Neuronal stem cell (in vitro differentiated cells): ENCODE data around the gene FEM1B.

ENCODE experiments used
- DNase-seq: peaks from one replicate; pipeline ENCODE4 v3.0.0-alpha.2; 2013; ENCODE audit warnings: low spot score
- H2AFZ ChIP-seq: one replicate; pipeline ENCODE4 v1.6.1; 2013; ENCODE audit warnings: mild to moderate bottlenecking, low read length, inconsistent platforms
- H2AK5ac ChIP-seq: 2 replicates; pipeline ENCODE4 v1.6.1; 2013; ENCODE audit warnings: low read depth, mild to moderate bottlenecking, inconsistent platforms, low read length, moderate library complexity, mixed read lengths
- H2BK120ac ChIP-seq: 2 replicates; pipeline ENCODE4 v1.6.1; 2013; ENCODE audit warnings: low read depth, mild to moderate bottlenecking, inconsistent platforms, low read length, moderate library complexity, mixed read lengths
- H2BK12ac ChIP-seq: one replicate; pipeline ENCODE4 v1.6.1; 2013; ENCODE audit warnings: low read length, inconsistent platforms
- H2BK15ac ChIP-seq: 2 replicates; pipeline ENCODE4 v1.6.1; 2013; ENCODE audit warnings: mild to moderate bottlenecking, low read length, inconsistent platforms, mixed read lengths
- H2BK5ac ChIP-seq: one replicate; pipeline ENCODE4 v1.6.1; 2013; ENCODE audit warnings: inconsistent platforms, mild to moderate bottlenecking, low read length, moderate library complexity
- H3K14ac ChIP-seq: one replicate; pipeline ENCODE4 v1.6.1; 2013; ENCODE audit warnings: low read length, inconsistent platforms
- H3K18ac ChIP-seq: 2 replicates; pipeline ENCODE4 v1.6.1; 2013; ENCODE audit warnings: low read length, inconsistent platforms
- H3K23ac ChIP-seq: 2 replicates; pipeline ENCODE4 v1.6.1; 2013; ENCODE audit warnings: low read depth, mild to moderate bottlenecking, mixed read lengths, low read length, inconsistent platforms; ENCODE audit not compliant: poor library complexity
- H3K27ac ChIP-seq: replicated peaks from 3 replicates; pipeline ENCODE4 v1.5.1; 2013; ENCODE audit warnings: low read length, inconsistent platforms
- H3K27me3 ChIP-seq, 3 experiments: 2 replicates each; pipeline ENCODE4 v1.6.1; 2013; ENCODE audit warnings: low read length in 3 of 3, mild to moderate bottlenecking in 2 of 3, inconsistent platforms in 1 of 3, low read depth in 1 of 3, mixed read lengths in 1 of 3, moderate library complexity in 1 of 3; ENCODE audit not compliant: control insufficient read depth in 3 of 3, insufficient read depth in 3 of 3
- H3K36me3 ChIP-seq, 2 donors: replicated peaks in 1 of 2; 2 replicates each; pipeline ENCODE4 v1.6.1; 2013; ENCODE audit warnings: low read length in 2 of 2; ENCODE audit not compliant: control insufficient read depth in 2 of 2, insufficient read depth in 2 of 2
- H3K4ac ChIP-seq: 2 replicates; pipeline ENCODE4 v1.6.1; 2013; ENCODE audit warnings: inconsistent platforms, mild to moderate bottlenecking, low read length, moderate library complexity
- H3K4me1 ChIP-seq, 2 donors: 1 replicate in 1 of 2; 2 replicates in 1 of 2; pipeline ENCODE4 v1.6.1; 2013; ENCODE audit warnings: low read length in 2 of 2, low read depth in 1 of 2; ENCODE audit not compliant: control insufficient read depth in 2 of 2, insufficient read depth in 1 of 2
- H3K4me2 ChIP-seq: one replicate; pipeline ENCODE4 v1.6.1; 2013; ENCODE audit warnings: mild to moderate bottlenecking, low read length, inconsistent platforms; ENCODE audit not compliant: insufficient read depth, poor library complexity, severe bottlenecking
- H3K4me3 ChIP-seq, 2 donors: 2 replicates each; pipeline ENCODE4 v1.5.1; 2013; ENCODE audit warnings: low read length in 2 of 2, mild to moderate bottlenecking in 2 of 2, inconsistent platforms in 1 of 2, moderate library complexity in 1 of 2
- H3K79me1 ChIP-seq: one replicate; pipeline ENCODE4 v1.6.1; 2013; ENCODE audit warnings: low read depth, mild to moderate bottlenecking, inconsistent platforms, low read length, moderate library complexity
- H3K9ac ChIP-seq: one replicate; pipeline ENCODE4 v1.6.1; 2013; ENCODE audit warnings: mild to moderate bottlenecking, low read depth, low read length, inconsistent platforms; ENCODE audit not compliant: poor library complexity
- H3K9me3 ChIP-seq, 2 donors: replicated peaks in 1 of 2; 2 replicates each; pipeline versions ENCODE3 to v1.6.1; 2013; ENCODE audit warnings: low read length in 2 of 2, mild to moderate bottlenecking in 2 of 2, inconsistent platforms in 1 of 2, low read depth in 1 of 2, mixed read lengths in 1 of 2, moderate library complexity in 1 of 2; ENCODE audit not compliant: control insufficient read depth in 2 of 2, insufficient read depth in 1 of 2
- H4K8ac ChIP-seq: one replicate; pipeline ENCODE4 v1.6.1; 2013; ENCODE audit warnings: low read depth, mild to moderate bottlenecking, inconsistent platforms, low read length, moderate library complexity
- H4K91ac ChIP-seq: one replicate; pipeline ENCODE4 v1.6.1; 2013; ENCODE audit warnings: low read length, low read depth, mild to moderate bottlenecking, inconsistent platforms; ENCODE audit not compliant: poor library complexity
- WGBS, 2 donors: extraction: QIAGEN DNeasy Blood & Tissue Kit; methylation state at CpG; one replicate each; pipeline ENCODE4 v1.1.7; 2013; ENCODE audit warnings: missing lambda C conversion rate in 2 of 2, mixed read lengths in 1 of 2; ENCODE audit not compliant: insufficient read length in 2 of 2, insufficient replicate concordance in 1 of 2; ENCODE audit errors: extremely low coverage in 2 of 2; 5-methylcytosine and 5-hydroxymethylcytosine counted together

FEM1B gene

GRCh38 chr15:68318008-68318835 is 40.7 kb downstream of the FEM1B start:
- no peak overlapping the region for H2BK5ac ChIP-seq
- no peak overlapping the region for H3K4me3 ChIP-seq
- peak overlapping the region; percentile 38 for H3K9ac ChIP-seq
- H3K4me2 ChIP-seq, result no peak overlapping the region
- H2BK120ac ChIP-seq, result no peak overlapping the region
- H3K23ac ChIP-seq, result no peak overlapping the region
- no peak overlapping the region for H3K4ac ChIP-seq
- no peak for DNase-seq
- H2BK12ac ChIP-seq, result no peak overlapping the region
- peak overlapping the region; percentile 79 for H3K14ac ChIP-seq
- peaks cover 13 to 15% of the 10 kb centered on the region in 2 donors for H3K4me1 ChIP-seq
- no peak overlapping the region for H4K8ac ChIP-seq
- no peak overlapping the region for H4K91ac ChIP-seq
- H3K79me1 ChIP-seq, result no peaks in the 10 kb centered on the region
- no peak overlapping the region for H2AFZ ChIP-seq
- H3K9me3 ChIP-seq, result no peaks in the 10 kb centered on the region
- H2BK15ac ChIP-seq, result peak overlapping the region; percentile 28
- H3K27me3 ChIP-seq, result peaks cover 0 to 42% (median 0%) of the 10 kb centered on the region in 3 experiments
- H2AK5ac ChIP-seq, result peak overlapping the region; percentile 61
- no CpG with 5 or more reads among the region's 6 CpGs for WGBS, 2 donors
- H3K36me3 ChIP-seq, result no peaks in the 10 kb centered on the region
- H3K18ac ChIP-seq, result peak overlapping the region; percentile 22
- H3K27ac ChIP-seq, result no peak overlapping the region

GRCh38 chr15:68318931-68319909 is 41.7 kb downstream of the FEM1B start:
- Histone ChIP-seq H3K23ac (no peak overlapping the region), H3K4ac (no peak overlapping the region), H2BK15ac (peak overlapping the region; percentile 19), H3K27ac (no peak overlapping the region), H2BK12ac (peak overlapping the region; percentile 61), H3K14ac (peak overlapping the region; percentile 79), H3K36me3 (no peaks in the 10 kb centered on the region), H3K4me2 (no peak overlapping the region), H2AFZ (no peak overlapping the region), H4K8ac (no peak overlapping the region), H3K18ac (peak overlapping the region; percentile 22), H3K4me1 (peaks cover 15 to 19% of the 10 kb centered on the region in 2 donors), H2BK5ac (no peak overlapping the region), H3K79me1 (no peaks in the 10 kb centered on the region), H3K9ac (peak overlapping the region; percentile 7), H3K9me3 (no peaks in the 10 kb centered on the region), H2BK120ac (peak overlapping the region; percentile 36), H3K27me3 (peaks cover 0 to 42% (median 0%) of the 10 kb centered on the region in 3 experiments), H4K91ac (no peak overlapping the region), H3K4me3 (no peak overlapping the region), H2AK5ac (peak overlapping the region; percentile 61)
- no peak for DNase-seq
- no CpG with 5 or more reads among the region's 18 CpGs for WGBS, 2 donors

GRCh38 chr15:68319997-68320396 is 42.5 kb downstream of the FEM1B start:
- H2BK5ac ChIP-seq, result no peak overlapping the region
- WGBS, 2 donors, result no CpG with 5 or more reads among the region's 12 CpGs
- peaks cover 0 to 43% (median 0%) of the 10 kb centered on the region in 3 experiments for H3K27me3 ChIP-seq
- H3K27ac ChIP-seq, result no peak overlapping the region
- no peaks in the 10 kb centered on the region for H3K9me3 ChIP-seq
- H2BK12ac ChIP-seq, result no peak overlapping the region
- DNase-seq, result no peak
- no peak overlapping the region for H4K91ac ChIP-seq
- no peak overlapping the region for H2BK120ac ChIP-seq
- H3K36me3 ChIP-seq, result no peaks in the 10 kb centered on the region
- no peak overlapping the region for H3K14ac ChIP-seq
- H3K4ac ChIP-seq, result no peak overlapping the region
- H2AK5ac ChIP-seq, result peak overlapping the region; percentile 37
- no peak overlapping the region for H4K8ac ChIP-seq
- no peak overlapping the region for H3K4me3 ChIP-seq
- H3K4me1 ChIP-seq, result peaks cover 9 to 24% of the 10 kb centered on the region in 2 donors
- H3K4me2 ChIP-seq, result no peak overlapping the region
- no peak overlapping the region for H2BK15ac ChIP-seq
- no peak overlapping the region for H2AFZ ChIP-seq
- H3K18ac ChIP-seq, result peak overlapping the region; percentile 36
- no peaks in the 10 kb centered on the region for H3K79me1 ChIP-seq
- H3K9ac ChIP-seq, result no peak overlapping the region
- H3K23ac ChIP-seq, result no peak overlapping the region
